Amygdala (tissue), 56 donors: ENCODE measurements around the gene TMEM88.

Experiments
- DNase-seq, 56 donors: peaks; one replicate each; lab custom pipeline; 2025; lab: John Stamatoyannopoulos, UW

Gene TMEM88

GRCh38 chr17:7832431-7832830 is 22.4 kb upstream of the TMEM88 start:
- no peak for DNase-seq

GRCh38 chr17:7833011-7833794 is 21.7 kb upstream of the TMEM88 start:
- DNase-seq, result no peak

GRCh38 chr17:7833795-7834541 is 20.9 kb upstream of the TMEM88 start, which contains the start of gene KDM6B:
Gene KDM6B (plus strand): TSS chr17:7834217. CDS start chr17:7845555, 11,338 bp downstream.
- peak in 53 of 56 donors; percentile 29 to 92 (median 81) for DNase-seq

DNA sequence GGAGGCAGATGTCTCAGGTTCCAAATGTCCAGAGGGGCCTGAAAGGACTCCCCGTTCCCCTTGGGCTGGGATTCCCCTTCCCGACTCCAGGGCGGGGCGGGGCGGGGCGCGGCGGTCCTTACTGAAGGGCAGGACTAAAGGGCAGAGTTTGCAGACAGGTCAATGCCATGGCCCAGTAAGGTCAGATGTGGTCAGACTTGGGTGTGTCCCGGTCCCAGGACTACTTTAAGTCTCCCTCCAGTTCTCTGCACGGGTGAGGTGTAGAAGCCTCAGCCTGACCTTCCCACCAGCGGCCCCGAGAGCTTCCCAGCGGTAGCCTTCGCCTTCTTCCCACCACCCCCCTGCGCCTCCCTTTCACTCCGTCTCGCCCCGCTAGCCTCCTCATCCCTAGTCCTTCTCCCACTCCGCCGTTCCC is 20.3 kb upstream of the TMEM88 start:
- peak in 6 of 56 donors; percentile 47 to 72 (median 58) for DNase-seq

- DNase-seq, result peak in 55 of 56 donors; percentile 77 to 98 (median 94)
These were observed 19.7 kb upstream of the TMEM88 start for GRCh38 chr17:7834957-7835813.

DNA sequence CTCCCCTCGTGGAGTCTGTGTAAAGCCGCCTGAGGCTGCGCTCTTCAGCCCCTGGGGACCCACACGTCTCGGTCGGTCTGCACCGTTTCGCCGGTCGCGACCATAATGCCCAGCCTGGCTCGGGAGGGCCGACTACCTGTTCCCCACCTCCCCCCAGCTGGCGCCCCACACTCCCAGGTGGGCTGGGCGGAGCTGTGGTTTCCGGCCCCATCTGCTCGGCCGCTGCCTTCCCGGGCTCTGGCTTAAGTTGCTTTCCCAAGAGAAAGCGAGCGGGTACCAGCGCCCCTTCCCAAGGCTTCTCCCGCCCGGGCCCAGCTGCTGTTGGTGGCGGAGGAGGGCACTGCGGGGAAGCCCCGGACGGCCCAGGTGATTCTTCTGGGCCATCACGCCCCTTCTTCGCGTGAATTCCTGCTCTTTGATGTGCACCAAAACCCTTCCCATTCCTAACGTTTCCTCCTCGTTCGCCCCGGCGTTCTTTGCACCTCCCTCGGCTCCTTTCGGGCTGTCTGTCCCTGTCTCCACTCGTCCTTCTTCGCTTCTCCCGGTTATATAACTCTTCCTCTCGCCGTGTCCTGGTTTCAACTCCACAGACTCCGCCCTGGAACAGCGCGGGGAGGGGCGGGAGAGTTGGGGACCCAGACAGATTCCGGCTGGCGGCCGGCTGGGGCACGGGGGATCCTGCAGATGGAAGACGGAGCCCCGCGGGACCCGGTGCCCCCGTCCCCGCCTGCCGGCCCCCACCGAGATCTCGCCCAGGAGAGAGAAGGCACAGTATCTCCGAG is 18.9 kb upstream of the TMEM88 start:
- peak in 40 of 56 donors; percentile 34 to 74 (median 56) for DNase-seq

DNA sequence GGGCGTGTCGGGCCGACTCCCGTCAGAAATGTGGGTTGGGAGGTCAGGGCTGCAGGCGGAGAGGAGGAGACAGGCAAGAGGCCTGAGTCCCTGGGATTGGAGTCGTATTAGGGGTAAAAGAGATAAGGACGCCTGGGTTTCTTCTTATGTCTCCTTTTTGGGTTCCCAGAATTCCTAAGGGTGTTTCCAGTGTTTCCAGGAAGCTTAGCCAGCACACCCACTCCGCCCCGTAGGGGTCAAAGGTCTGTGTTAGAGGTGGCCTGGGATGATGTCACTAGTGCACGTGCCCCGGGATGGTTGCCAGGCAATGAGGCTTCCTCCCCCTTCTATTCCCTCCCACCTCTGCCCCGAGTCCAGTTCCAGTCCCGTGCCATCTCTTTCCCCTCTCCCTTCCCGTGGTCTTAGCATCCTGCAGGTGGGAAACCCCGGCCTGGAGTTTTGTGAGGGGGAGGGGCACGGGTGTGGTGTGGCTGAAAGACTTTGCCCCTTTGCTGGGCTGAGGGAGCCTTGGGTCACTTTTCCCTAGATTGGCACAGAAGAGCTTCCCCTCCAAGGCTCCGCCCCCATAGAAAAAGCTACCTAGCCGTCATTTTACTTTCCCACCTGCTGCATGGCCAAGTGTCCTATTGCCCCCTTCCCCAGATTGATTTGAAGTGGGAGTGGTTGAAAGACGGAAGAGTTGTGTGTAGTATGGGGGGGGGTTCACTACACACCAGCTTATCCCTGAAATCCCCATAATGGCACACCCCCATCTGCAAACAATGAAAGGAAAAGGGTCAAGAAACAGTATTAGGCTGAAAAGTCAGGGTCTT is 18.1 kb upstream of the TMEM88 start:
- DNase-seq, result peak in 41 of 56 donors; percentile 21 to 85 (median 59)

GRCh38 chr17:7837408-7838088 is 17.3 kb upstream of the TMEM88 start:
- no peak for DNase-seq

GRCh38 chr17:7838090-7839075 is 16.5 kb upstream of the TMEM88 start:
- peak in 28 of 56 donors; percentile 11 to 78 (median 54) for DNase-seq

DNA sequence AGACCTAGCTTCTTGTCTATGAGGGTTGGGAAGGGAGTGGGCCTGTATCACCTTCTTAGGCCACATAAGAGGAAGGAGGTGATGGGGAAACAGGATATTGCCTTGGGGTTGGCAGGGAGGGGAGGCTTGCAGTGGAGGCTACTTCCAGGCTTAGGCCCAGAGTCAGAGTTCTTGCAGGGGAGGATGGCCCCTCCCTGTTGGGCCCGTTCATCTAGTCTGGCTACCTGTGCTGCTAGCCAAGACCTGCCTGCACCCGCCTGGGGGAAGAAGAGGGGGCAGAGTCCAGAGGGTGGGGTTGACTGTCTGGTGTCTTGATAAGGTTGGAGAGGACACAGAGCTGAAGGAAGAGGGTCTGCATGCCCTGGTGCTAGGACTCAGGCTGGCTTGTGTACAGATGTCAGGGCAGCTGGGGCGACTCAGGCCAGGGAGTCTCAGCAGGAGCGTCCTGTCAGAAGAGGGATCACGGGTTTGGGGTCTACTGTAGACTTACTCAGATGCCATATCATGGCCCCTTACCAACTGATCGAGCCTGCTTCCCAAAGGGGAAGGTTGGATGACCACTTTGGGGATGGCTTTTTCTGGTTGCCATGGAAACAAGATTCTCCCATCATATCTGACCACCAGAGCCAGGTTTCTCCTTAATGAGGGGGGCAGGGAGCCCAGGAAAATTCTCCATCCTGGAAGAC is 15.5 kb upstream of the TMEM88 start:
- DNase-seq, result no peak

GRCh38 chr17:7839876-7840261 is 15.0 kb upstream of the TMEM88 start:
- no peak for DNase-seq

DNA sequence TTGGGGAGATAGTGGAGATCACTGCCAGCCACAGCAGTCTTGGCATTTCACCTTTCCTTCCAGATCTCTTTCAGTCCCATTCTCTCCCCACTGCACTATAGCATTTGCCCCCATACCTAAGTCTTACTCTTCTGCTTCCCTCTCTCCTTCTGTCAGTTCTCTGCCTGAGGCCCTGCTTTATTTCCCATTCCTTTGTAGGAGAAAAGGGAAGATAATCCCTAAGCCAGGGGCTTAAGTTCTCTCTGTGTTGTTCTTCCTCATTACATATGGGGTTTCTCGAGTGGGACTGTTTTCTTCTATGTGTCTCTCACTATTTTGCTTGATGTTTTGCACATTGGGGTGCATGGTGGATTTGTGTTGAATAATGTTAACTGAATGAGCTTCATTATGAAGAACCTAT is 14.4 kb upstream of the TMEM88 start:
- DNase-seq, result no peak

- DNase-seq, result no peak
These were observed 14.0 kb upstream of the TMEM88 start for GRCh38 chr17:7840875-7841274.

GRCh38 chr17:7841396-7841914 is 13.4 kb upstream of the TMEM88 start:
- peak in 53 of 56 donors; percentile 59 to 95 (median 82) for DNase-seq

DNA sequence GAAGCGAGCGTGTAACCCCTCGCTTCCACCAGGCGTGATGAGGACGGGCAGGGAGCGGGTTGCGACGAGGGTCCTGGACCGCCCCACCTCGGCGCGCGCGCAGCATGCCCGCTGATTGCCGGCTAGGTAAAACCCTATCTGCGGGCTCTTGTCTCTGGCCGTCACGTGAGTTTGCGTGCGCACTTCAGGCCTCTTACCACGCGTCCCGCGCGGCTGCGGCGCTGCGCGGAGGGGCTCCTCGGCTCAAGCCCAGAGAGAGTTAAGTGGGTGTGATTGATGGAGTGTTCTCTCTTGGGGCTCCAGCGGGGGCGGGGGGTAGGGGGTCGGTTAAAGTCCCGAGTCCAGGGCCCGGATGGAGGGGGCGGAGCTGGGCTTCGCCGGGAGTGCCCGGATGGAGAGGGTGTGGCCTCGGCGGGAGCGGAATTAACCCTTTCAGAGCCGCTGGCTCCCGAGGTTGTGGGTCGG is 12.9 kb upstream of the TMEM88 start:
- DNase-seq, result peak in 55 of 56 donors; percentile 66 to 95 (median 86)
